KOPT-K1 (cell line): ENCODE results near the gene PLPP6.
"Not testable (repeated sequence)": the region's sequence is repeated elsewhere in the genome, so short reads cannot be mapped to it uniquely, and the experiment has no call there.

Experiments used
- H3K27ac ChIP-seq: fragments of 200-600 bp; sonication (generic); 2 replicates; pipeline ENCODE4 v1.5.1; 2016; ENCODE audit warnings: antibody characterized with exemption, mild to moderate bottlenecking, low read depth, low read length; ENCODE audit not compliant: poor library complexity, severe bottlenecking
- H3K36me3 ChIP-seq: fragments of 200-600 bp; sonication (generic); 2 replicates; pipeline ENCODE4 v1.5.1; 2017; ENCODE audit warnings: antibody characterized with exemption, mild to moderate bottlenecking, low read length, moderate library complexity; ENCODE audit not compliant: insufficient read depth
- H3K9me3 ChIP-seq: fragments of 200-600 bp; sonication (generic); 2 replicates; pipeline ENCODE4 v1.5.1; 2017; ENCODE audit warnings: antibody characterized with exemption, low read length, mild to moderate bottlenecking; ENCODE audit not compliant: insufficient read depth, poor library complexity, severe bottlenecking

The PLPP6 gene

DNA sequence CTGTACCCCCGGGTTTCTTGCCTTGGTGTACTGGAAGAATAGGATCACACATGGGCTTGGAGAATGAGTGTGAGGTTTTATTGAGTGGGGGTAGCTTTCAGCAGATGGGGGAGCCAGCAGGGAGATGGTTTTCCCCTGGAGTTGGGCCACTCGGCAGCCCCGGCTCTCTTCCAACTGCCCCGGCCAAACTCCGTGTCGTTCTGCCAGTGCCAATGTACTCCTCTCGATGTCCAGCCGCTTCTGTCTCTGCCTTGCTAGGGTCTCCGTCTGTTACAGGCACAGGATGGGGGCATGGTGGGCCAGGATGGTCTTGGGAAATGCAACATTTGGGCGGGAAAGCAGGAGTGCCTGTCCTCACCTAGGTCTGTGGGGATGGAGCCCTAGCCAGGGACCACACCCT lies 7.6 kb upstream of the PLPP6 start:
- Histone ChIP-seq H3K27ac (no peak overlapping the region), H3K9me3 (no peaks in the 10 kb centered on the region), H3K36me3 (no peaks in the 10 kb centered on the region)

- not testable (repeated sequence) for H3K36me3 ChIP-seq, H3K27ac ChIP-seq, H3K9me3 ChIP-seq
These were observed 5.9 kb upstream of the PLPP6 start for GRCh38 chr9:4656196-4656595.

DNA sequence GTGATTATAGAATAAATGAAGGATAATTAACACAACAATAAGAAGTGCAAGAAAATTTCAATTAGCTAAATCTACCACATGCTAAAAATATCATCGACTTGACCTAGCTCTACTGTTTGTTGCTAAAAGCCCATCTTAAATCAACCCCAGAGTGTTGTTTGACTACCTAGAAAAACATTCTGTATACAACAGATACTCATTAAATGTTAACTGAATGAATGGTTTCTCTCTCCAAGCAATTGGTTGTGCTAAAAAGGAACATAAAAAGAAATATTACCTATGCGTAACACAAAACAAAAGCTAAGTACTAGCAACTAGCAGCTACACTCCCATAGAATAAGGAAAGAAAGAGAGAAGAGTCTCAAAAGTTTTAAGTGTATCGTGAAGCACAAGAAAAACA lies 5.5 kb upstream of the PLPP6 start:
- Histone ChIP-seq H3K36me3 (no peaks in the 10 kb centered on the region), H3K27ac (no peak overlapping the region), H3K9me3 (no peaks in the 10 kb centered on the region)

GRCh38 chr9:4657426-4658159 lies 4.5 kb upstream of the PLPP6 start:
- H3K27ac ChIP-seq: no peak overlapping the region

DNA sequence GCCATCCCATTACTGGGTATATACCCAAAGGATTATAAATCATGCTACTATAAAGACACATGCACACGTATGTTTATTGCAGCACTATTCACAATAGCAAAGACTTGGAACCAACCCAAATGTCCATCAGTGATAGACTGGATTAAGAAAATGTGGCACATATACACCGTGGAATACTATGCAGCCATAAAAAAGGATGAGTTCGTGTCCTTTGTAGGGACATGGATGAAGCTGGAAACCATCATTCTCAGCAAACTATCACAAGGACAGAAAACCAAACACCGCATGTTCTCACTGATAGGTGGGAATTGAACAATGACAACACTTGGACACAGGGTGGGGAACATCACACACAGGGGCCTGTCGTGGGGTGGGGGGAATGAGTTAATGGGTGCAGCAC lies 1.4 kb upstream of the PLPP6 start:
- not testable (repeated sequence) for H3K27ac ChIP-seq, H3K36me3 ChIP-seq, H3K9me3 ChIP-seq

More at GRCh38 chr9:4657426-4658159, 4.5 kb upstream of the PLPP6 start:
- Histone ChIP-seq H3K36me3 (no peaks in the 10 kb centered on the region), H3K9me3 (no peaks in the 10 kb centered on the region)

DNA sequence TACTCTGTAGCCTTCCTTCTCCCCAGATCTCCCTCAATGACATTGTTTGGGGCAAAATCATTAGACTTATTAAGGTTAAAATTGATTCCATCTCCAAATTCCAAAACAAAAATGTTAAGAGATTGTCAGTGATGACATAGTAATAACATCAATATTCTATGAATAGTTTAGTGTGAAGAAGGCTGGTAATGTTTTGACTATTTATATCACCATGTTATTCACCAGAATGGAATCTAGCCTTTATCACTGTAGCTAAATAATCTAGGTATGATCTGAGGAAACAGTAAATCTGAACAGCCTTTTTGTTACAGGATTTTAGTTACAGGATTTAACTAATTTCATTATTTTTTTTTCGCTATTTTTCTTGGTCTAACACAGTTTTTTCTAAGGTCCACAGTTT lies 929 bp upstream of the PLPP6 start:
- Histone ChIP-seq H3K9me3 (no peaks in the 10 kb centered on the region), H3K36me3 (no peaks in the 10 kb centered on the region), H3K27ac (no peak overlapping the region)

DNA sequence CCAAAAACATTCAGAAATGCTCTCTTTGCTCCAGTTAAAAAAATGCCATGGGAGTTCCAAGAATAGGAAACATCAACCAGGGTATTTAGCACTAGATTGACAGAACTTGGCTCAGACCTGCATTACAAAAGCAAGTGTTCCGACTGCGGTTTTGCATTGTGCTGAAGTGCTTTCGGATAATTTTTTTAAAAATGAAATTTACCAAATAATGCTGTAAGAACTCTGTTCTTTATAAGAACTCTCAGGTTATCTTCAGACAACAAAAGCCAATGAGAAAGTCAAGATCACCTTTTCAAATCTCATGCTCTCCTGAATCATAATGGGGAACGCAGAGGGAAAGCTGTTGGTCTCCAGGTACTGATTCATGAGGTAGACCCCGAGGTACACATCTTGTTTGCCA lies 483 bp upstream of the PLPP6 start:
- Histone ChIP-seq H3K27ac (no peak overlapping the region), H3K36me3 (no peaks in the 10 kb centered on the region), H3K9me3 (no peaks in the 10 kb centered on the region)

DNA sequence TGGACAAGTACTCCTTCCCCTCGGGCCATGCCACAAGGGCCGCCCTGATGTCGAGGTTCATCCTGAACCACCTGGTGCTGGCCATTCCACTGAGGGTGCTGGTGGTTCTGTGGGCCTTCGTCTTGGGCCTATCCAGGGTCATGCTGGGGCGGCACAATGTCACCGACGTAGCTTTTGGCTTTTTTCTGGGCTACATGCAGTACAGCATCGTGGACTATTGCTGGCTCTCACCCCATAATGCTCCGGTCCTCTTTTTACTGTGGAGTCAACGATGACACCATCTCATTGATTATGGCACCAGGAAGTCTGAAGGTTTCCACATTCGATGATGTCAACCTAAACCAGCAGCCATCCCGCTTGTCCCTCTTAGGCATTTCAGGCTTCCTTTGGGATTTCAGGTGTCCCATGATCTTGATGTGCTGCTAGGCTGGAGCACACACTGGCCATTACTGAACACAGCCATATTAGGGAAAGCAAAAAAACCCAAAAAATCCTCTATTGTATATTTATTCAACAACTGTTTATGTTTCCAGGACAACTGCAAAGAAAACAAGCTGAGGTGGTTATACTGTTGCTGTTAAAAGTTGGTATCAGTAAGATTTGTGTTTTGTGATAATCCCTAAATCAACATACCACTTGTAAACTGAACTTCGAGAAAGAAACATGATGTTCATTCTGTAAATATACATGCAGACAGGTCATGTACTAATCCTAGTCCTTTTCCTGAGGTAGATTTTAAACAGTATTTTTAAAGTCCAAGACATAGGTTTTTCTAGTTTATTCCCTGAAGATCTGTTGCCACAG lies 1.1 kb downstream of the PLPP6 start:
- Histone ChIP-seq H3K9me3 (no peaks in the 10 kb centered on the region), H3K27ac (no peak overlapping the region), H3K36me3 (no peaks in the 10 kb centered on the region)

- Histone ChIP-seq H3K27ac (no peak overlapping the region), H3K36me3 (no peaks in the 10 kb centered on the region), H3K9me3 (no peaks in the 10 kb centered on the region)
These were observed 1.9 kb downstream of the PLPP6 start for GRCh38 chr9:4663956-4664355.

DNA sequence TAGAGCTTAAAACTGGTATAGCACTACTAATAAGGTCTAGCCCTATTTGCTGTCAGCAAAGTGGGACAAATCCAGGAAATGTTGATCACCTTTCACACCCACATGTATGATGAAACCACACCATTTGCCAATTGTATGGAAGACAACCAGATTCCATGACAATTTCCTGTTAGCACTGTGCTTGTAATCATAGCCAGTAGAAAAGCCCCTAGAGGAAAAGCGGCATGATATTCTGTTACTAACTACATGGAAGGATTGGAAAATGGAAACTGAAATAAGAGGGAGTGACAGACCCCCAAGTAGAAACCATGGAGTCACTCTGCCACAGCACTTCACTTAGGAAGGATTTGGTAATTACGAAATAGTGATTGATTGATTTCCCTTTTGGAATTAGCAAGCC lies 3.3 kb downstream of the PLPP6 start:
- no peak overlapping the region for H3K27ac ChIP-seq
- H3K36me3 ChIP-seq: no peaks in the 10 kb centered on the region
- no peaks in the 10 kb centered on the region for H3K9me3 ChIP-seq

GRCh38 chr9:4666042-4666699 lies 4.1 kb downstream of the PLPP6 start, which contains the start of gene SPATA6L:
Gene SPATA6L (minus strand): TSS chr9:4666480. CDS start chr9:4666250, 230 bp downstream.
- Histone ChIP-seq H3K27ac (no peak within 1 kb of the TSS), H3K9me3 (no peaks in the 10 kb centered on the region), H3K36me3 (no peaks in the 10 kb centered on the region)

DNA sequence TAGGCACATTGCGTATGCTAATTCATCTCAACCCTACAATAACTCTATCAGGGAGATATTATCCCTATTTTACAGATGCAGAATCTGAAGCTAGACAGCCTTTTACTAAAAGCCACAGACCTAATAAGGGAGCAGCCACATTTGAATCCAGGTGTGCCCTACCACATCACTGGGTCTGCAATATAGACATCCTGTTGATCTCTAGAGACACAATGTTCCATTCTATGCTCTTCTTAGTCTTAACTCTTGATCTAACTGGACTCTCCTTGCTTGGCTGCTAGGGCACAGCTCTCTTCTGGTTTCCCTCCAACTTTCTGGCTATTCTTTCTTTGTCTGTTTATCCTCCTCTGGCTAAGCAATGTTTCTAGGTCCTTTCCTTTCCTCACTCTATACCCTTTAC lies 5.6 kb downstream of the PLPP6 start:
- no peak overlapping the region for H3K27ac ChIP-seq
- no peaks in the 10 kb centered on the region for H3K9me3 ChIP-seq
- H3K36me3 ChIP-seq: no peaks in the 10 kb centered on the region

DNA sequence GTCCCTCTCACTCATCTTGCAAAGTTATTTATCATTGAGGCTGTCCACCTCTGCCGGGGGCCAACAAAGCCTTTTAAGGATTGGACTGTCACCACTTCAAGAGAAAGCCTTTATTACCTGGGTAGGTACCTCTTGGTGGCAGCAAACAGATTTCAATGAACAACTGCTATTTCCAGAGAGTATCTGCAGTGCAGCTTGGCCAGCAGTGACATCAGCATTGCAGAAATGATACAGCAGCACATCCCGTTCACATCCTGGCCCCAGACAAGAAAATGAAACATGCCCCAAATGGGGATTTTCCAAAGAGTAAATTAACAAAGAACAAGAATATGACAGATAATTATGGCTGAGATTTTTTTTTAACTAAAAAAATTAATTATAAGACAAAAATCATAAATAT lies 6.5 kb downstream of the PLPP6 start:
- Histone ChIP-seq H3K36me3 (no peaks in the 10 kb centered on the region), H3K27ac (no peak overlapping the region), H3K9me3 (no peaks in the 10 kb centered on the region)

DNA sequence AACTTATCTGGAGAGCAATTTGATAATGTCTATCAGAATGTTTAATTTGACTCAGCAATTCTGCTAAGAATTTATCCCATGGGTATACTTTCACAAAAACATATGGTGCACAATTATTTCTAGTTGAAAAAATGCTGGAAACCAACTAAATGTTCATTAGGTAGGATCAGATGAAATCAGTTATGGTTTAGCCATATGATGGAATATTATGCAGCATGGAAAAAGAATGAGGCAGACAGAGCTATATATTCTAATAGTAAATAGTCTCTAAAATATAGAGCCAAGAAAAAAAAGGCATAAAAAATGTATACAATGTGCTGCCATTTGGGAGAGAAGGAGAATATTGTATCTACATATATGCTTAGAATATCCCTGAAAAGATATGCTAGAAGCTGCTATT lies 7.8 kb downstream of the PLPP6 start:
- Histone ChIP-seq H3K27ac (no peak overlapping the region), H3K36me3 (no peaks in the 10 kb centered on the region), H3K9me3 (no peaks in the 10 kb centered on the region)

- Histone ChIP-seq H3K9me3 (no peaks in the 10 kb centered on the region), H3K27ac (no peak overlapping the region), H3K36me3 (no peaks in the 10 kb centered on the region)
These were observed 8.5 kb downstream of the PLPP6 start for GRCh38 chr9:4670591-4670990.
